OCI-LY1 (cell line): ENCODE results near the gene MYO1A.

Experiments used
- H2AFZ ChIP-seq: fragments of 200-600 bp; sonication (generic), shearing (Covaris generic); 2 replicates; pipeline ENCODE4 v1.6.0; 2014; ENCODE audit warnings: antibody characterized with exemption, mild to moderate bottlenecking, low read length
- H3F3A ChIP-seq: fragments of 200-600 bp; sonication (generic), shearing (Covaris generic); 2 replicates; pipeline ENCODE4 v1.6.0; 2014; ENCODE audit warnings: mild to moderate bottlenecking, antibody characterized with exemption, low read length, moderate library complexity; ENCODE audit not compliant: insufficient read depth
- H3K27ac ChIP-seq: fragments of 200-600 bp; sonication (generic); 2 replicates; pipeline ENCODE4 v1.5.1; 2014; ENCODE audit warnings: low read length, mixed run types, mild to moderate bottlenecking, low read depth; ENCODE audit not compliant: poor library complexity, severe bottlenecking
- H3K27me3 ChIP-seq: fragments of 200-600 bp; sonication (generic); 2 replicates; pipeline ENCODE4 v1.6.0; 2014; ENCODE audit warnings: antibody characterized with exemption, mild to moderate bottlenecking, low read length, moderate library complexity; ENCODE audit not compliant: insufficient read depth
- H3K36me3 ChIP-seq: fragments of 200-600 bp; sonication (generic); 2 replicates; pipeline ENCODE4 v1.6.1; 2014; ENCODE audit warnings: mild to moderate bottlenecking, antibody characterized with exemption, low read length, moderate library complexity, mixed read lengths; ENCODE audit not compliant: insufficient read depth
- H3K4me1 ChIP-seq: fragments of 200-600 bp; sonication (generic); 2 replicates; pipeline ENCODE4 v1.5.1; 2014; ENCODE audit warnings: mild to moderate bottlenecking, low read length, moderate library complexity; ENCODE audit not compliant: insufficient read depth, severe bottlenecking
- H3K4me2 ChIP-seq: fragments of 200-600 bp; sonication (generic), shearing (Covaris generic); 2 replicates; pipeline ENCODE4 v1.6.1; 2014; ENCODE audit warnings: low read length
- H3K4me3 ChIP-seq: fragments of 200-600 bp; sonication (generic); 2 replicates; pipeline ENCODE4 v1.5.1; 2014; ENCODE audit warnings: low read length, low read depth, mild to moderate bottlenecking, mixed read lengths; ENCODE audit not compliant: poor library complexity, severe bottlenecking
- H3K79me2 ChIP-seq: fragments of 200-600 bp; shearing (Covaris generic); 2 replicates; pipeline ENCODE4 v1.6.1; 2016; ENCODE audit warnings: mixed run types, low read length, mixed read lengths; ENCODE audit not compliant: insufficient read depth
- H3K9ac ChIP-seq: fragments of 200-600 bp; sonication (generic), shearing (Covaris generic); 2 replicates; pipeline ENCODE4 v1.6.1; 2014; ENCODE audit warnings: mild to moderate bottlenecking, low read length, mixed read lengths
- H3K9me2 ChIP-seq: fragments of 200-600 bp; sonication (generic), shearing (Covaris generic); 2 replicates; pipeline ENCODE4 v1.6.1; 2014; ENCODE audit warnings: low read depth, mild to moderate bottlenecking, low read length, mixed read lengths
- H3K9me3 ChIP-seq: fragments of 200-600 bp; shearing (Covaris generic); 2 replicates; pipeline ENCODE4 v1.6.1; 2014; ENCODE audit warnings: low read length, mixed read lengths
- H4K20me1 ChIP-seq: fragments of 200-600 bp; sonication (generic), shearing (Covaris generic); 2 replicates; pipeline ENCODE4 v1.6.0; 2016; ENCODE audit warnings: mild to moderate bottlenecking, low read length; ENCODE audit not compliant: insufficient read depth
- EZH2 ChIP-seq: fragments of 200-600 bp; sonication (generic), shearing (Covaris generic); IDR thresholded peaks from 2 replicates; pipeline ENCODE4 v1.8.0; 2017; ENCODE audit warnings: borderline replicate concordance, mixed run types, mild to moderate bottlenecking, antibody characterized with exemption, low read length, moderate library complexity, mixed read lengths
- TF ChIP-seq, protein P1 (sequence below): fragments of 200-600 bp; sonication (generic), shearing (Covaris generic); IDR thresholded peaks from 2 replicates; pipeline ENCODE4 v1.5.1; 2017; ENCODE audit warnings: mild to moderate bottlenecking, antibody characterized with exemption, low read length, moderate library complexity, mixed read lengths

MYO1A gene

DNA sequence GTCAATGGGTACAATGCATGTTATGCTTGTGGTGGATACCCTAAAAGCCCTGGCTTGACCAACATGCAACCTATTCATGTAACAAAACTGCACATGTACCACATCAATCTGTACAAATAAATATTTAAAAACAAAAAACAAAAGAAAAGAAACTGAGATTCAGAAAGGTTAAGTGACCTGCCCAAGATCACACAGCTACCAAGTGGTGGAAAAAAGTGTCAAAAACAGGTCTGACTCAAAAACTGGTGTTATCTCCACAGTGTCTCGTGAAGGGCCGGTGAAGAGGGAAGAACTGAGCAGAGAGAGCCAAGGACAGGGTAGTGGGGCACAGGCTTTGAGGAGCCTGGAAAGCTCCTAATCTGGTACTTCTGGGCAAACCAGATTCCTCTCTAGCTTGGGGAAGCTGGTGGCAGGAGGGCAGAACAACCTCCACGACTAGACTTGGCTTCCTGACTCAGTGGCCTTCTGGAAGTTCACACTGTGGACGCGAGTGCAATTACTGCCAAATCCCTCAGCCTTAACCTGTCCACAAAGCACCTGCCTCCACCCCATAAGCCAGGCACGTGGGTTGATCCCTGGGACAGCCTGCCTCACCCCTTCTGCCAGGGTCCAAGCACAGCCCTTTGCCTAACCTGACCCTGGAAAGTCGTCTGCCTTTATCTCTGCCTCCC is 59.1 kb downstream of the MYO1A start:
- no peak overlapping the region for H2AFZ ChIP-seq

DNA sequence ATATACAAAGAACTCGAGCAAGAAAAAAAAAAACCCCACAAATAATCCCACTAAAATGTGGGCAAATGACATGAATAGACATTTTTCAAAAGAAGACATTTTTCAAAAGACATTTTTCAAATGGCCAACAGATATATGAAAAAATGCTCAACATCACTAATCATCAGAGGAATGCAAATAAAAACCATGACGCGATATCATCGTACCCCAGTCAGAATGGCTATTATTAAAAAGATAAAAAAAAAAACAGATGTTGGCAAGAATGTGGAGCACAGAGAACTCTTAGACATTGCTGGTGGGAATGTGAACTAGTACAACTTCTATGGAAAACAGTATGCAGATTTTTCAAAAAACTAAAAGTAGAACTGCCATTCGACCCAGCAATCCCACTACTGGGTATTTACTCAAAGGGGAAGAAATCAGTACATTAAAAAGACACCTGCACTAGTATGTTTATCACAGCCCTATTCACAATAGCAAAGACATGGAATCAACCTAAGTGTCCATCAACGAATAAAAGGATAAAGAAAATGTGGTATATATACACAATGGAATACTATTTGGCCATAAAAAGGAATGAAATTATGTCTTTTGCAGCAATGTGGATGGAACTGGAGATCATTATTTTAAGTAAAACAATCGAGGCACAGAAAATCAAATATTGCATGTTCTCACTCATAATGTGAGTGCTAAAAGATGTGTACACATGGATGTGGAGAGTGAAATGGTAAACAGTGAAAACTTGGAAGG is 59.9 kb downstream of the MYO1A start:
- TF ChIP-seq EZH2: no peak
- TF ChIP-seq, protein P1, sequence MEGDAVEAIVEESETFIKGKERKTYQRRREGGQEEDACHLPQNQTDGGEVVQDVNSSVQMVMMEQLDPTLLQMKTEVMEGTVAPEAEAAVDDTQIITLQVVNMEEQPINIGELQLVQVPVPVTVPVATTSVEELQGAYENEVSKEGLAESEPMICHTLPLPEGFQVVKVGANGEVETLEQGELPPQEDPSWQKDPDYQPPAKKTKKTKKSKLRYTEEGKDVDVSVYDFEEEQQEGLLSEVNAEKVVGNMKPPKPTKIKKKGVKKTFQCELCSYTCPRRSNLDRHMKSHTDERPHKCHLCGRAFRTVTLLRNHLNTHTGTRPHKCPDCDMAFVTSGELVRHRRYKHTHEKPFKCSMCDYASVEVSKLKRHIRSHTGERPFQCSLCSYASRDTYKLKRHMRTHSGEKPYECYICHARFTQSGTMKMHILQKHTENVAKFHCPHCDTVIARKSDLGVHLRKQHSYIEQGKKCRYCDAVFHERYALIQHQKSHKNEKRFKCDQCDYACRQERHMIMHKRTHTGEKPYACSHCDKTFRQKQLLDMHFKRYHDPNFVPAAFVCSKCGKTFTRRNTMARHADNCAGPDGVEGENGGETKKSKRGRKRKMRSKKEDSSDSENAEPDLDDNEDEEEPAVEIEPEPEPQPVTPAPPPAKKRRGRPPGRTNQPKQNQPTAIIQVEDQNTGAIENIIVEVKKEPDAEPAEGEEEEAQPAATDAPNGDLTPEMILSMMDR: no peak
- Histone ChIP-seq H2AFZ (no peak overlapping the region), H3K4me2 (no peak overlapping the region)

More for the DNA sequence above, 59.1 kb downstream of the MYO1A start:
- no peaks in the 10 kb centered on the region for H4K20me1 ChIP-seq
- no peak overlapping the region for H3K9ac ChIP-seq
- H3K79me2 ChIP-seq: no peaks in the 10 kb centered on the region
- H3F3A ChIP-seq: no peaks in the 10 kb centered on the region
- H3K9me3 ChIP-seq: no peaks in the 10 kb centered on the region
- H3K9me2 ChIP-seq: no peaks in the 10 kb centered on the region
- H3K27ac ChIP-seq: no peak overlapping the region
- no peak for TF ChIP-seq EZH2
- TF ChIP-seq, protein P1: no peak
- no peaks in the 10 kb centered on the region for H3K4me1 ChIP-seq
- 0 out of 2 replicates have a peak, but pooled peaks cover 6% of the 10 kb centered on the region for H3K27me3 ChIP-seq
- H3K4me2 ChIP-seq: no peak overlapping the region
- no peaks in the 10 kb centered on the region for H3K36me3 ChIP-seq
- H3K4me3 ChIP-seq: no peak overlapping the region

DNA sequence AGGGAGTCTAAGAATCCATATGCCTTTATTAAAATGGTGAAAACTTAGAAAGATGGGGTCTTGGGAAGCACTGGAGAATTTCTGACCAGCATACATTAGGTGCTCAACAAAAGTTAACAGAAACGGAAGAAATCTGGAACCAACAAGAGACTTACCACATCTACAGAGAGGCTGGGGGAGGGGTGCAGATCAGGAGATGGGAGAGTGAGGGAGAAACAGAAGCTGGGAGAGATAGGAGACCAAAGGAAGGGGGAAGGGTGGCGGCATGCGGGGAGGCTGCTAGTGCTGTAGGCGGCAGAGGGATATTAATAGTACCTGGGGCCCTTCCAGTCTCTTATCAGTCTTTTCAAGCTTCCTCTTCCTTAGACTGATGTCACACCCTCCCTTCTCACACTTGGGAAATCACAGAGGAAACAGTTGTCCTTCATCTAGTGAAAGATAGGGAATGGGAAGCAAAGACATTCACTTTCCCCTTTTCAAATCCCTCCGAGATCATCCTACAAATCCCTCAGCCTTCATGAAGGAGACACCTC is 61.7 kb downstream of the MYO1A start:
- H3K79me2 ChIP-seq: no peaks in the 10 kb centered on the region
- no peak overlapping the region for H3K9ac ChIP-seq
- H3K9me2 ChIP-seq: no peaks in the 10 kb centered on the region
- H3K4me3 ChIP-seq: no peak overlapping the region
- H3K4me1 ChIP-seq: no peaks in the 10 kb centered on the region
- H3F3A ChIP-seq: no peaks in the 10 kb centered on the region
- no peak overlapping the region for H3K4me2 ChIP-seq
- no peaks in the 10 kb centered on the region for H4K20me1 ChIP-seq
- TF ChIP-seq, protein P1: no peak
- TF ChIP-seq EZH2: no peak
- H2AFZ ChIP-seq: no peak overlapping the region
- H3K27ac ChIP-seq: no peak overlapping the region
- H3K27me3 ChIP-seq: 0 out of 2 replicates have a peak, but pooled peaks cover 6% of the 10 kb centered on the region
- H3K9me3 ChIP-seq: no peaks in the 10 kb centered on the region
- no peaks in the 10 kb centered on the region for H3K36me3 ChIP-seq

More for the DNA sequence above, 59.9 kb downstream of the MYO1A start:
- Histone ChIP-seq H3K4me3 (no peak overlapping the region), H3K36me3 (no peaks in the 10 kb centered on the region), H3K9ac (no peak overlapping the region), H3K9me3 (no peaks in the 10 kb centered on the region), H3K79me2 (no peaks in the 10 kb centered on the region), H3K4me1 (no peaks in the 10 kb centered on the region), H3K27ac (no peak overlapping the region), H4K20me1 (no peaks in the 10 kb centered on the region), H3K27me3 (0 out of 2 replicates have a peak, but pooled peaks cover 6% of the 10 kb centered on the region), H3F3A (no peaks in the 10 kb centered on the region), H3K9me2 (no peaks in the 10 kb centered on the region)
